A172 (cell line): ENCODE measurements around the gene ARHGAP4. TPM values are rescaled to one million over a fixed set of nuclear protein-coding genes. Genes with fewer than 3 reads are reported as not detected.

Experiments
- DNase-seq: peaks from one replicate; pipeline ENCODE4 v3.0.0-alpha.2; 2015; ENCODE audit warnings: low spot score
- total RNA-seq: library from RNA; depleted of rRNA; stranded (reverse); fragments of >200 nt; shearing (Covaris generic); gene quantifications from 2 replicates; pipeline ENCODE4 v1.2.3, GENCODE V29; 2014

ARHGAP4 gene
- total RNA-seq, 1 experiment from 2014 or later, result 1.3 TPM

DNA sequence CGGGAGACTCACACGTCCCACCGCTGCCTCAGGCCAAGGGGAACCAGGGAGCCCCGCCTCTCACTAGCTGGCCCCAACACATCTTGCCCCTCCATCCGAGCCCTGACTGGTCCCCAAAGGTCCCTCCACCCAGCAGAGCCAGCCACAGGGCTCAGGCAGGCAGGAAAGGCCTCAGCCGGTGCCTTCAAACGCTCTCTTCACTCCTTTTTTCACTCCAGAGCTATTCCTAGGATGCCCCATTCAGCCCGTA, 1.5 kb upstream of the ARHGAP4 start:
- DNase-seq, result no peak

DNA sequence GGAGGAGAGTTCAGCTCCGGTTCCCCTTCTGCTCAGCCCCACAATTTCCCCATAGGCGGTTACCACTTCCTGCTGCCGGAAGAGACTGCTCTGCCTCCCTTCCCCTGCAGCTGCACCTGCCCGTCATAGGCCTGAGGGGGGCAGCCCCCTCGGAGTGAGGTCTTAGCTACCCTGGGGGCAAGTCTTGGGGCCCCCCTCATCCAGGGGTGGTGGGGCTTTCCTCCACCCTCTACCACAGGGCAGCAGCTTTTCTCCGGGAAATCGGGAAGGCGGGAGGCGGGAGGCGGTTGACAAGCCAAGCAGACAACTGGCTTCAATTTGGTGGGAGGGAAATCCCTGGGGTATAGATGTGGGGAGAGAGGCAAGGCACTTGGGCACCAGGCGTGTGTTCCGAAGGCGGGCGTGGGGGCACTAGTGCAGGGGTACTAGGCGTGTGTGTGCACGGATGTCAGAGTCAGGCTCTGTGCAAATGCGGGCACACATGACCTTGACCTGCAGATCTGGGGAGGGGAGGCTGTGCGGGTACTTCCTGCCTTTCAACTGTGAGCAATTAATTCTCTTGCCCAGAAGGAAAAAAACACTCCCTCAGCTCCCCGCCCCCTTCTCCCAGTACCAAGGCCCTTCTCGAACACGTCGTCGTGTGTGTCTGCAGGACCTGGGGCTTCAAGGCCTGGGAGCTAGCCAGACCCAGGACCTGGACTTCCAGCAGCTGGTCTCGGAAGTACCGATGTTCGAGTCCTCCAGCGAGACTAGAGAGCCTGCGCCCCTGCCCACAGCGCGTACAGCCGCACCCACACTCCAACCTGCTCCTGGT, 1.0 kb upstream of the ARHGAP4 start:
- peak; percentile 69 for DNase-seq

DNA sequence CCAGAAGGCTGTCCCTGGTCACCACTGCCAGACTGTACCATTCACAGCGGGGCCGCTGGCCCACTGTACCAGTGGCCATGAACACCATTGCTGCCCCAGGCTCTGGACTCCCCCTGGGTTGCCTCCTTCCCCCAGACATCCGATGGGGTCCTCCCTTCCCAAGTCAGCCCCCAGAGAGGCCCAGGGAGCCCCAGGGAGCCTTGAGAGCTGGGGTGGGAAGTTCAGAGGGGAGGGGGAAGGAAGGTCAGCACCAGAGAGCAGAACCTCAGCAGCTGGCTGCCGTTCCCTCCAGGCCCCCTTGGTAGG, 441 bp upstream of the ARHGAP4 start:
- no peak for DNase-seq

DNA sequence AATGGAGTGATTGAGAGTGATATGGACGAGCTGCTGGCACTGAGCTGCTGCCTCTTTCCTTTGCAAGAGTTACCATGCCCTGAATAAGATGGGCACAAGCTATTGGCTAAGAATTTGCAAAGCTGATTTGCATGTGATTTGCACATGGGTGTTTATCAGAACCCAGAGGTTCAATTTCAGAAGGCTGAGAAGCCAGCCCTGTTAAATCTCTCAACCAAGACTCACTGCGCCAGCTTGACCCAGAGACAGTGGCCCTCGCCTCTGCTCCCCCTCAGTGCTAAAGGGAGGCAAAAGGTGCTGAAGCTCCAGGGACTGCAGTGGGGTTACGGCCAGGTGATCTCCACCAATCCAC, 701 bp downstream of the ARHGAP4 start:
- no peak for DNase-seq

DNA sequence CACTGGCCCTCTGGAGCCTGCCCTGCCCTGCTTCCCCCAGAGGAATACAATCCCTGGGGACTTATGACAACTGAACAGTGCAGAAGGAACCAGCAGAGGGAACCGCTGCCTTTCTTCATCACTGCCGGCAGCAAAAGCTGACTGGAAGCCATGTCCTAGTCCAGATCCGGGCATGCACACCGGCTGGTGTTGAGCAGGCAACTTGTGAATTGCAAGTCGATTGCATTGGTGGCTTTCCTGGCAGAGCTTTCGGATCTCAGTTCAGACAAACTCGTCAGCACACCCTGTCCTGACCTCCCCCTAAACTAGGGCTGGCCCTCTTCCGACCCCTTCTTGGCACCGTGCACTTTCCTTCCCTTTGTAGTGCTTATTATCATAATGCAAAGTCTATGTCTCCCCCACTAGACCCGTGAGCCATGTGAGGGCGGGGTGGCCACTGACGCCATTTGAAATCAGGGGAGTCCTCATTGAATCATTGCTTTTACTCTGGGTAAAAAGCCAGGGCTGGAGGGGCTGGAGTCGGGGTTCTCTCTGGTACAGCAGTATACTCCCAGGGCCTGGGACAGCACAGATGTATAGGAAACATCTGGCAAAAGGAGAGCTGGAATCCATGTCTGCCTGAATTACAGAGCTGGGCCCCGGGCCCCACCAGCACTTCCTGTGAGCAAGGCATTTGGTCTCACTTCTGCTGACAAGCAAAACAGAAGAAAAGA, 1.8 kb downstream of the ARHGAP4 start:
- peak; percentile 50 for DNase-seq

DNA sequence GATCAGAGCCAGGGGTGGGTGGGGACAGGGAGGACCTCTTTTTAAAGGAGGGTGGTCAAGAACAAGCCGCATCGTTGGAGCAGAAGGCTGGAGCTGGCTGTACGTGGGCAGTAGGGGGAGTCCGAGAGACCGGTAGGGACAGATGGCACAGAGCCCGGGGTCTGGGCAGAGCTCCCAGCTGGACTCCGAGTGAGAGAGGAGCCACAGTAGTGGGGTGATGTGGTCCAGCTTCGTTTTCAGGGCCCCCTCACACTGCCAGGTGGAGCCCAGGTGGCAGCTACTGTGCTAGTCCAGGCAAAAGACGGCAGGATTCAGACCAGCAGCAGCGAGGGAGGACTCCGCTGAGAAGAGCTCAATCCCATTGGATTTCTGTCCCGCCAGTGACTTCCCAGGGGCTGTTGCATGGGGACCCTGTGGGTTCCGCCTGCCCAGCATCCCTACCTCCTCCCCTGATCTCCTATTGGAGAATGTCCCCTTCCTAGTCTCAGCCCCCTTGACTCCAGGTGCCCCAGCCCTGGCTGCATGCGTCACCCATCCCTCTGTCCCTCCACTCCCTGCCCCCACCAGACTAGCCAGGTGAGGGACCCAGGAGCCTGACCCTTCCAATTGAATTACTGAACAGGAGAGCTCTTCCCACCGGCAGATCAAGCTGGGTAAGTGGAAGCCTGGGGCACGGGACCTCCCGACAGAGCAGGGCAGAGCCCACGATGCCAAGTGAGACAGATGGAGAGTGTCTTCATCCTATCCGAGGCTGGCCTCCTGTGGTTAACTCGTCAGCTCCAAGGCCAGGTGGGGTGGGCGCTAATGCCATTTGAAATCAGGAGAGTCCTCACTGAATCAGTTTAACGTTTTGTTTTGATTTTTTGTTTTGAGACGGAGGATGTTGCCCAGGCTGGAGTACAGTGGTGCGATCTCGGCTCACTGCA, 2.9 kb downstream of the ARHGAP4 start:
- DNase-seq, result peak; percentile 78

DNA sequence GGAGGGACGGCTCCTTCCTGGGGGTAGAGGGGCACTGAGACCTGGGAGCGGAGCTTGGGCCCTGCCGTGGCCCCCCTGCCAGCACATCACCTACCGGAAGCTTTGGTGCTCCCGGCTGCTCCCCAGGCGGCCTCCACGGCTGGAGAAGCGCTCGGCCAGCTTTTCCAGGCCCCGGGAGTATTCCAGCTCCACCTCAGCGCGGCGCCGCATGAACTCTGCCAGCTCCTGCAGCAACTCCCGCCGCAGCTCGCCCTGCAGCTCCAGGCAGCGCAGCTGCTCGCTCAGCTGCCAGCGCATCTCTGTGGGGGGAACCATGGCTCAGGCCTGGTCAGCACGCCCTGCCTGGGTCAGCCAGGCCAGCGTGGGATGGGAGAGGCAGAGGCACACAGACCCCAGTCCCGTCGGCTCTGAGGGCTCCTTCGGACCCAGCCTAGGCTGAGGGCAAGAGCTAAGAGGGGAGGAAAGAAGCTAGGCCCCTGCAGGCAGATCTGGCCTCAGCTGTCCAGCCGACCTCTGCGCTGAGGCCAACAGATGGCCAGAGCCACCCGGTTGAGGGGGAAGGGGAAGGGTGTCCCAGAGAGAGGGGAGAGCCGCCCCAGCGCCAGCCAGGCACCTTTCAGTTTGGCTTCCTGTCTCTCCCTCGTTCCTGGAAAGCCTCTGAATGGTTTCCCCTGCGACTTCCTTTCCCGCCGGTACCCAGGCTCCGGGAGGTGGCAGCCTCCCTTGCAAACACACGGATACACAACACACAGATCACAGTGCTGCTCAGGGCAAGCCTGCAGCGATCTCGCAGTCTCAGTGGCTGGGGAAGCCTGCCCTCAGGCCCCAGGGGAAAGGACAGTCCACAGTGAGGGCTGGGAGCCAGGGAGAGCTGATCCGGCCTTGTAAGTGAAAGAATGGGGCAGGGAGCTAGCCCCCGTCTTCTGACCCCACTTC, 4.3 kb downstream of the ARHGAP4 start:
- DNase-seq, result no peak

DNA sequence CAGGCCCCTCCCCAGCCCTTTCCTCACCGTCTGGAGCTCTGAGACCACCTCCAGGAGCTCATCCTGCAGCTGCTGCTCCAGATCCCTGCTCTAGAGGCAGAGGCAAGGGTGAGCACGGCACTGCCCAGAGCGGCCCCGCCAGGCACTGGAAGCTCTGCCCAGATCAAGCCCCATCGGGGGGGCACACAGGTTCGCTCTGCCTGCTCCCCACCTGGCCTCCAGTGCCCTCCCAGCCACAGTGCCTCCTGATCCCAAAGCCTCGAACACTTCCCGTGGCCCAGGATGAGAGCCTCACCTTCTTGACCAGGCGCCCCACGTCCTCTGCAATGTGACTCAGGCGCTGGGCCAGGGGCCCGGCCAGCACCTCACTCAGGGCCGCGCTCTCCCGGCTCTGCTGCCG, 5.0 kb downstream of the ARHGAP4 start:
- DNase-seq, result no peak

DNA sequence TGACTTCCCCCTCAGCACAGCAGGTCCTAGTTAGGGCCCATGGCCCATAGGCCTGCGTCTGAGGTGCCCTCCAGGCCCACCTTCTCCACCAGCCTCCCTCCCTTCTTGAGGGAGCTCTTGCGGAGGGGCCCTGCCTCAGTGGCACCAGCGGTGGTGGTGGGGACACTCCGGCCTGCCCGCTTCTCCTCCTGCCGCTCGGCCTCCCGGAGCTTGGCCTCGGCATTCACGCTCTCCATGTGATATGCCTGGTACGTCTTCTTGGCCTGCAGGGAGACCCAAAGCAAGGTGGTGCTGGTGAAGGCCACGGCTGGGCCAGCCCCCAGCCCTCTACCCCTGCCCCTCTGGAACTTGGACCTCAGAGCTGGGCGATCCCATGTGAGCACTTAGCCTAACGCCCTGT, 5.5 kb downstream of the ARHGAP4 start:
- no peak for DNase-seq

DNA sequence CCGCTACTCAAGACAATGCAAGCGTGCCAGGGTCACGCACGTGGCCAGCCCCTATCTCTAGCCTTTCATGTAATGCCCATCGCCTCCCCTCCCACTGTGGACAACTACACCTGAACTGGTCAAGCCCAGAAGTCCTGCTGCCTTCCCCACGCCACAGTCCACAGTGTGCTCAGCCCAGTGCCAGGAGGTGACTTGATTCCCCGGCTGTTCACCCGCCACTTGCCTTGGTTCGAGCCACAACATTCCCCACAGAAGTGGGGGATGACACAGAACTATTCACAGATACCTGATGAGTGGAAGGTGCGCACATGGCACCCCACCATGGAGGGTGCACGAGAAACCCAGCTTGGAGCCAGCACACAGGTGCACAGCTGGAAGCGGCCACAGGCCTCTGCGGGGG, 6.8 kb downstream of the ARHGAP4 start:
- DNase-seq, result no peak

DNA sequence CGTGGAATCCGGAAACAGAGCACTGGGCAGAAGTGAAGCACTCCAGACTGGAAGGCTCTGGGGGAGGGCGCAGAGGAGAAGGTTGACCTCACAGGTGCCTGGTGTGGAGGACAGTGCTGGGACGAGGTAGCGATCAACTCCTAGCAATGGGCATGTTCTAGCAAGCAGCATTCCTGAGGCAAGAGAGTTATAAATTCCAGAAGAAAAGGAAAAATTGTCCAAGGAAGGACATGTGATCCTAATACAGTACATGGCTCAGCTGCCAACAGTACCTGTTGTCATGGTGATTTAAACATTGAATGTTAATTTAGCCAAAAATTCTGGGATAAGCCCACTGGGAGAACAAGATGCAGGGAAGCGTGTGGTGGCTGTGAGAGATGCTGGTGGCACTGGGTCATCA, 8.2 kb downstream of the ARHGAP4 start:
- no peak for DNase-seq

DNA sequence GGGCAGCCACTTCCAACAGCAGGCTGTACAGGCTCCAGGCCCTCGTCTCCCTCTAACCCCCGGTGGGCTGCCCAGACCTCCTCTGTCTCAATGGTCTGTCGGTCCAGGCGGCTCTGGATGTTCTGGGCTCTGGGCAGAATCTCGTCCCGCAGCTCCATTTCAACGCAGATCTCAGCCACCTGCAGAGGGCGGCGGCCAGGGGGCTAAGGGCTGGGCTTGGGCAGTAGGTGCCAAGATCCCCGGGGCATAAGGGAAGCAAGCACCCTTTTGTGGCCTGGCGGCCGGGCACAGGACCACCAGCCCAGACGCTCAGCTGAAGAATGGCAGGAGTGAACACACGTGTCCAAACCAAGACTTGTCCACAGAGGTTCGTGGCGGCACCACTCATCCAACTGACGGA, 12.4 kb downstream of the ARHGAP4 start:
- no peak for DNase-seq

DNA sequence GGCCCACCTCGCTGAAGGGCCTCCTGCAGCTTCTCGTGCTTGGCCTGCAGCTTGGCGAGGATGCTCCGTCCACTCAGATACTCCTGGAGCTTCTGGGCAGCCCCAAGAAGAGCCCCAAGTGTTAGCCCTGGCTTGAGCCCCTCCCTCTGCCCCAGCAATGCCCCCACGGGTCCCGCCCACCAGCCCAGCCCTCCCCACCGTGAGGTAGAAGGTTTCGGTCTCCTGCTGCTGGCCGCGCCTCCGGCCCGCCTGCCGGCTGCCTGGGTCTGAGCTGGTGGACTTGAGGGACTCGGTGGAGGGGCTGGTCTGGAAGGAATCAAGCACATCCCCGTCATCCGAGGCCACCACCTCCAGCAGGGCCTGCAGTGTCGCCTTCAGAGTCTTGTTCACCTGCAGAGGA, 12.9 kb downstream of the ARHGAP4 start:
- DNase-seq, result no peak

DNA sequence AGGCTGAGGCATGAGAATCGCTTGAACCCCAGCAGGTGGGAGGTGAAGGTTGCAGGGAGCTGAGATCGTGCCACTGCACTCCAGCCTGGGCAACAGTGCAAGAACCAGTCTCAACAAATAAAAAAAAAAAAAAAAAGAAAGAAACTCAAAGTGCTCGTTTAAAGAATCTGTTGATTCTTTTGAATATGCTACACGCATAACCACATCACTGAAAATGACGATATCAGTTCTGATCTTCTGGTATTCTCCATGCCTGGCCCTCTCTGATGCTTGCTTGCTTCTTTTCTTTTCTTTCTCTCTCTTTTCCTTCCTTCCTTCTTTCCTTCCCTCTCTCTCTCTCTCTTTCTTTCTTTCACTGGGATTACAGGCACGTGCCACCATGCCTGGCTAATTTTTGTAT, 14.3 kb downstream of the ARHGAP4 start:
- DNase-seq, result no peak

DNA sequence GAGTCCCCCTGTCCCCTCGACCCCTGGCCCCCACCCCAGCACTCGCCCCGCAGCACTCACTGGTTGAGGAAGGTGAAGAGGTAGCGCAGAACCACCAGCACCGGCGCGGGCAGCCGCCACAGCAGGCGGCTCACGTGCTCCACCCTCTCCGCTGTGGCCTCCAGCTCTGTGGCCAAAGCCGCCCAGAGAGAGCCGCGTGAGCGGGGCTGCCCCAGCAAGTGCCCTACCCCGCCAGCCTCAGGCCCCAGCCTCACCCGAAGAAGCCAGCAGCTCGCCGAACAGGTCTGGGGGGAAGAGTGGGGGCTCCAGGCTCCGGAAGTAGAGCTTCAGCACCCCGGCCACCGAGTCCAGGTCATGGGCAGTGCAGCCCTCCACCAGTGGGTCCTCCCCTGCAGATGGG, 15.6 kb downstream of the ARHGAP4 start:
- DNase-seq, result no peak

DNA sequence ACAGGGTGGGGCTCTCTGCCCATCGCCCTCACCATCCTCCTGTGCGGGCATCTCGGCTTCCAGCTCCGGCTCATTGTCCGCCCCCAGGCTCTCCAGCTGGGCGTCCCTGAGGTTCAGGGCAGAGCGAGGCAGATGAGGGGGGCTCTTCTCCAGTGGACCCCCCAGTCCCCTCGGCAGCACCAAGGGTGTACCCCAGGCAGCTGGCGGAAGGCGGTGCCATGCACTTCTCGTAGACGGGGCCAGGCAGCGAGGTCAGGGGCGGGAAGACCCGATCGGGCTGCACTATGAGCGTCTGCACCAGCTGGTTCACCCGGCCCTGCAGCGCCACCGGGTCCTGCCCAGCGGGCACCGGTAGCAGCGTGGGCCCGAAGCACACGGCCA, 16.1 kb downstream of the ARHGAP4 start:
- no peak for DNase-seq

DNA sequence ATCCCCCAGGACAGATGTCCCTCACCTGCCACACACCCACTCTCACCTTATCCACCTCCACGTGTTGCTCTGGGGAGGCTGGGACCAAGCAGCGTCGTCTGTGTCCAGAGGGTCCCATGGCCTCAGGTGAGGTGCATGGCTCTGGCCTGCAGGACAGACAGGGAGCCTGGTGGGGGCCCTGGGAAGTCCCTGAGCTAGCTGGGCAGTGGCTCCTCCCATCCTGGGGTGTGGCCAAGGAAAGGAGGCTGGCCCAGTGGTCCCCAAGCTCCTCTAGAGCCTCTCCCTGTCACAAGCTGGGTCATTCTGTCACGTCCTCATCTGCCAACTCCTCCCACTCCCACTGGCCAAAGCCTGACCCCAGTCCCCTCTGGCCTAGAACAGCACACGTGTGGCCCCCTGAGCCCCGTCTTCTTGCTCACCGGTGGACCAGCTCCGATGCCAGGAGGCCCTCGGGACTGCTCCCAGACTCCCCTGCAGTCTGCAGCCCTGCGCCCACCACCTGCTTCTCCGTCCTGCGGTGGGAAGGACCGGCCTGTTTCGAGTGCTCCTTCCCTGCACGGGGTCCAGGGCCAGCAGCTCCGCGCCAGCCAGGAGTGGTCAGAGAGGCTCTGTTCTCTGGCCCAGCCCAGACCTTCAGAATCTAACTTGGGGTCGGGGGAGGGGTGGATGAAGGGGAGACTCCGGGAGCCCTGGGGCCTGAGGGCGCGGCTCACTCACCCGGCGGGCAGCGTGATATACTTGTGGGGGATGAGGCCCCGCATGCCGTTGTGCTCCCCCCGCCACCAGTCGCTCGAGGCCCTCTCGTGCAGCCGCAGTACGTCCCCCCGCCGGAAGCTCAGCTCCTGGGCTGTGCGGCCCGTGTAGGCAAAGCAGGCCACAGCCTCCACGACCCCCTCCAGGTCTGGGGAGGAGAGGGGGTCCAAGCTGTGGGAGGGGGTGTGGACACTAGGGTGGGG, 16.8 kb downstream of the ARHGAP4 start:
- DNase-seq, result peak; percentile 61

DNA sequence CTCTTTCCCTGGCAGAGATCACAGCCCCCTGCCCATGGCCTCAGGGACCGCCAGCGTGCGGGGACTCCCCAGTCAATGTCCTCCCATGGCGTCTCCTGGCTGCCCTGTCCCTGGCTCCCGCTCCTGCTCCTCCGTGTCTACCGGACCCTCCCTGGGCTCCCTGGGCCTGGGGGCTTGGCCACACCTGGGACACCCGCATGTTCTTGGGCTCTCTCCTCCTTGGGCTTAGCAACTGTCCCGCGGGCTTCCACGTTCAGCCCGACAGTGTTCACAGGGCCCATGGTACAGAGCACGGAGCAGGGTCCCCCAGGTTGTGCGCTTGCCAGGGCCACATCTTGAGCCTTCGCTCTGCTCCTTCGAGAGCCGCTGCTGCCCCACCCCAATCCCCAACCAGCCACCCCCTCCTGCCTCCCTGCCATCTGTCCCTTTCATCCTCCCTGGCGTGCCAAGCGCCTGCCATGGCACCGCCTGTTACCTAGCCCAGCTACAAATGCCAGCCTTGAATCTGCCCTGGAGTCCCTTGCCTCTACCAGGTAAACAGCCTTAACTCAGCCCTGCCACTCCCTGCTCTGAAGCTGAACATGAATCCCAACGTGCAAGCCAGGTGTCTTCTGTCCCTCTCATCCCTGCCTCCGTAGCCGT, 17.7 kb downstream of the ARHGAP4 start:
- DNase-seq, result no peak

DNA sequence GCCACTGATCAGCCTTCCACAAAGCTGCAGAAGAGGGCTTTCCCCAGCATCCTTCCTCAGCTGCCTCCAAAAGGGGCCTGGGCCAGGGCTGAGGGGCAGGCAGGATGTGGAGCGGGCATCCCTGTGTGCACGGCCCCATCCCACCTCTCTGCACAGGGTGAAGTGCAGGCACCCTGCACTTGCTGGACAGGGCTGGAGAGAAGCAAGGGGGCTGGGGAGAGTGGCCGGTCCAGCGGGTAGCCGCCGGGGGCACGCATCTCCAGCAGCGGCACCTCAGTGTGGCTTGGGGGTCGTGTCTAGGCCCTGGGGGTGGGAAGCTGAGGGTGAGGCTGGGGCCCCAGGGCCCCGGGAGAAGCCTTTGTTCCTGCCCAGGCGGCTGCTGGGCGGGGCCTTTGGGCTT, 18.6 kb downstream of the ARHGAP4 start:
- DNase-seq, result no peak
